T-cell (primary cell): ENCODE data around the gene FALEC. TPM values are rescaled to one million over a fixed set of nuclear protein-coding genes. Genes with fewer than 3 reads are reported as not detected.
A peak's percentile ranks its signal among the peaks of the same experiment; 100 is the strongest.
"Not testable (repeated sequence)": the region's sequence is repeated elsewhere in the genome, so short reads cannot be mapped to it uniquely, and the experiment has no call there.

Experiments
- ATAC-seq, 4 experiments: fragments of 200-7000 bp in 3 of 4; fragments of 150-1000 bp in 1 of 4; cut with Tn5 transposase; replicated peaks in 1 of 4; 1 replicate in 3 of 4; 2 replicates in 1 of 4; pipeline ENCODE4 v1.10.0; 2021; ENCODE audit warnings: moderate library complexity in 3 of 4, mild to moderate bottlenecking in 2 of 4, moderate number of reproducible peaks in 1 of 4
- CTCF ChIA-PET, 2 donors: fragments of 300-600 bp; sonication (Branson Sonifier 250); formaldehyde crosslinking; loops; one replicate each; lab custom pipeline; 2022; ENCODE audit warnings: antibody characterized with exemption in 2 of 2; lab: Charles Lee
- POLR2A ChIA-PET, 2 donors: fragments of 300-600 bp; sonication (Branson Sonifier 250); formaldehyde crosslinking; loops; one replicate each; lab custom pipeline; 2022; ENCODE audit warnings: antibody characterized with exemption in 2 of 2; lab: Charles Lee
- DNase-seq, 35 experiments: peaks; one replicate each; pipeline versions ENCODE4 v3.0.0 to v3.0.0-alpha.2; 2013 to 2023
- H3K27ac ChIP-seq: one replicate; pipeline ENCODE4 v1.5.1; 2013; ENCODE audit warnings: low read length
- H3K27me3 ChIP-seq, 2 experiments: replicated peaks in 1 of 2; 1 replicate in 1 of 2; 2 replicates in 1 of 2; pipeline versions ENCODE4 v1.6.1 to v1.7.0; 2013; ENCODE audit warnings: low read length in 1 of 2, mixed read lengths in 1 of 2; ENCODE audit not compliant: control insufficient read depth in 2 of 2, insufficient read depth in 2 of 2; ENCODE audit errors: extremely low read depth in 1 of 2
- H3K36me3 ChIP-seq, 2 donors: 1 replicate in 1 of 2; 2 replicates in 1 of 2; pipeline versions ENCODE4 v1.6.1 to v1.7.0; 2013; ENCODE audit warnings: low read length in 1 of 2; ENCODE audit not compliant: control insufficient read depth in 2 of 2, insufficient read depth in 1 of 2; ENCODE audit errors: extremely low read depth in 1 of 2
- H3K4me1 ChIP-seq, 2 experiments: 1 replicate in 1 of 2; 2 replicates in 1 of 2; pipeline versions ENCODE4 v1.6.1 to v1.7.0; 2013; ENCODE audit warnings: low read length in 2 of 2, mixed read lengths in 1 of 2; ENCODE audit not compliant: insufficient read depth in 2 of 2, control insufficient read depth in 1 of 2; ENCODE audit errors: extremely low read depth in 1 of 2
- H3K4me3 ChIP-seq, 2 donors: 1 replicate in 1 of 2; 2 replicates in 1 of 2; pipeline versions ENCODE4 v1.5.1 to v1.7.0; 2013; ENCODE audit warnings: mild to moderate bottlenecking in 2 of 2, low read length in 1 of 2, moderate library complexity in 1 of 2; ENCODE audit not compliant: control insufficient read depth in 1 of 2; ENCODE audit errors: extremely low read depth in 1 of 2
- H3K9me3 ChIP-seq: 2 replicates; pipeline ENCODE4 v1.7.0; 2013
- H3K27ac Mint-ChIP-seq, 2 donors: one replicate each; pipeline ENCODE4 v1.8.0; 2020 to 2021; ENCODE audit warnings: mild to moderate bottlenecking in 2 of 2, mixed read lengths in 2 of 2
- H3K27me3 Mint-ChIP-seq, 2 donors: one replicate each; pipeline ENCODE4 v1.8.0; 2021 to 2022; ENCODE audit warnings: mixed read lengths in 2 of 2
- H3K36me3 Mint-ChIP-seq: one replicate; pipeline ENCODE4 v1.8.0; 2021; ENCODE audit warnings: mixed read lengths
- H3K4me1 Mint-ChIP-seq, 3 donors: one replicate each; pipeline ENCODE4 v1.8.0; 2020 to 2022; ENCODE audit warnings: mixed read lengths in 3 of 3, mild to moderate bottlenecking in 1 of 3
- H3K4me3 Mint-ChIP-seq, 3 donors: one replicate each; pipeline ENCODE4 v1.8.0; 2020 to 2022; ENCODE audit warnings: mild to moderate bottlenecking in 3 of 3, mixed read lengths in 3 of 3, moderate library complexity in 3 of 3
- H3K9me3 Mint-ChIP-seq, 3 donors: one replicate each; pipeline ENCODE4 v1.8.0; 2020 to 2022; ENCODE audit warnings: mixed read lengths in 3 of 3
- WGBS: methylation state at CpG from one replicate; pipeline ENCODE4 v1.1.5; 2013; ENCODE audit warnings: missing lambda C conversion rate; ENCODE audit not compliant: insufficient coverage; 5-methylcytosine and 5-hydroxymethylcytosine counted together
- total RNA-seq, 35 experiments: library from RNA in 6 of 35; stranded (reverse) in 6 of 35; fragments of 120-200 nt in 1 of 35; gene quantifications; one replicate each; pipeline versions ENCODE4 v1.2.1 to v1.2.4 and lab custom pipeline; 2013 to 2026

Gene FALEC
- total RNA-seq, 5 donors from 2014 or later (not counting 1 experiment from before 2014, with no cell fraction given), result 0.49 to 0.85 (median 0.73) TPM; not detected in 2

GRCh38 chr1:150578272-150579109 is 62.9 kb downstream of the FALEC start:
- Histone ChIP-seq H3K4me3 (peak overlapping the region; percentile 77 to 100), H3K4me1 (peaks cover 22 to 32% of the 10 kb centered on the region in 2 experiments), H3K27ac (peak overlapping the region; percentile 82), H3K36me3 (peaks cover 4 to 51% of the 10 kb centered on the region in 2 donors), H3K27me3 (no peaks in the 10 kb centered on the region), H3K9me3 (no peaks in the 10 kb centered on the region)
- peak overlapping the region; percentile 96 to 98 for H3K27ac Mint-ChIP-seq
- peak overlapping the region; percentile 95 to 100 (median 99) for H3K4me3 Mint-ChIP-seq
- DNase-seq (peak in 4 of 35 experiments; percentile 35 to 62 (median 42)), ATAC-seq (peak in 1 of 4 experiments; percentile 2)
- H3K36me3 Mint-ChIP-seq, result peaks cover 56% of the 10 kb centered on the region
- H3K27me3 Mint-ChIP-seq, result no peaks in the 10 kb centered on the region
- no peaks in the 10 kb centered on the region for H3K9me3 Mint-ChIP-seq
- POLR2A ChIA-PET, result interaction anchor here (0.6 to 11.0 kb wide), 20 partner anchors 8 to 692 kb away, joined by 3 to 255 read pairs (median 4); partner anchors contain the start of genes CERS2 (in 1 of the 2) and ENSA (in 1 of the 2)
- CTCF ChIA-PET, result interaction anchor here (1.3 to 12.6 kb wide), 4 partner anchors 16 to 118 kb away, joined by 3 to 170 read pairs (median 4); partner anchors contain the start of gene ENSA (in 1 of the 2)
- peaks cover 37 to 46% (median 40%) of the 10 kb centered on the region in 3 donors for H3K4me1 Mint-ChIP-seq
- under 1% methylated on average over 39 of the region's 50 CpGs for WGBS

- DNase-seq (peak; percentile 66 to 92 (median 81)), ATAC-seq (peak; percentile 81 to 86 (median 84))
- POLR2A ChIA-PET, result interaction anchor here (0.5 to 11.0 kb wide), 25 partner anchors 9 to 568 kb away, joined by 3 to 255 read pairs (median 5); partner anchors contain the start of genes CERS2 (in 1 of the 2), CTSS (in 1 of the 2), ENSA (in 1 of the 2) and GOLPH3L (in 1 of the 2)
- WGBS, result under 1% methylated on average over 89 of the region's 94 CpGs
- CTCF ChIA-PET, result interaction anchor here (0.6 to 12.6 kb wide), 9 partner anchors 10 to 491 kb away, joined by 3 to 170 read pairs (median 6); partner anchors contain the start of genes ENSA (in 1 of the 2) and GABPB2 (in 1 of the 2)
- peaks cover 31 to 41% (median 34%) of the 10 kb centered on the region in 3 donors for H3K4me1 Mint-ChIP-seq
- Histone ChIP-seq H3K9me3 (no peaks in the 10 kb centered on the region), H3K4me1 (peaks cover 18 to 24% of the 10 kb centered on the region in 2 experiments), H3K27ac (peak within 1 kb of the TSS; percentile 99), H3K4me3 (peak within 1 kb of the TSS; percentile 77 to 100), H3K36me3 (peaks cover 4 to 45% of the 10 kb centered on the region in 2 donors), H3K27me3 (no peaks in the 10 kb centered on the region)
- H3K27me3 Mint-ChIP-seq, result no peaks in the 10 kb centered on the region
- H3K4me3 Mint-ChIP-seq, result peak within 1 kb of the TSS; percentile 95 to 100 (median 99)
- H3K36me3 Mint-ChIP-seq, result peaks cover 50% of the 10 kb centered on the region
- H3K27ac Mint-ChIP-seq, result peak within 1 kb of the TSS; percentile 98
- no peaks in the 10 kb centered on the region for H3K9me3 Mint-ChIP-seq
Observed at GRCh38 chr1:150579110-150579944, 63.8 kb downstream of the FALEC start, which contains the start of gene MCL1. Gene MCL1, minus strand, starts transcription at chr1:150579610. Its CDS starts 80 bp downstream, at chr1:150579530.

GRCh38 chr1:150579945-150580642 is 64.5 kb downstream of the FALEC start:
- peak overlapping the region; percentile 54 to 77 for H3K4me3 ChIP-seq
- Mint-ChIP-seq H3K27me3 (no peaks in the 10 kb centered on the region), H3K4me3 (peak overlapping the region; percentile 75 to 99 (median 95)), H3K9me3 (no peaks in the 10 kb centered on the region), H3K36me3 (peaks cover 42% of the 10 kb centered on the region), H3K4me1 (peaks cover 23 to 33% (median 26%) of the 10 kb centered on the region in 3 donors), H3K27ac (peak overlapping the region; percentile 92 to 98)
- peak; percentile 2 to 7 (median 4) for ATAC-seq
- H3K4me1 ChIP-seq, result peaks cover 12 to 18% of the 10 kb centered on the region in 2 experiments
- no peaks in the 10 kb centered on the region for H3K27me3 ChIP-seq
- CTCF ChIA-PET, result interaction anchor here (0.5 to 12.6 kb wide), 9 partner anchors 9 to 491 kb away, joined by 3 to 170 read pairs (median 6); partner anchors contain the start of genes ENSA (in 1 of the 2) and GABPB2 (in 1 of the 2)
- peaks cover 4 to 37% of the 10 kb centered on the region in 2 donors for H3K36me3 ChIP-seq
- DNase-seq, result no peak
- POLR2A ChIA-PET, result interaction anchor here (0.6 to 11.0 kb wide), 18 partner anchors 9 to 567 kb away, joined by 3 to 255 read pairs (median 6); partner anchors contain the start of genes CTSS (in 1 of the 2), ENSA (in 1 of the 2) and GOLPH3L (in 1 of the 2)
- no peaks in the 10 kb centered on the region for H3K9me3 ChIP-seq
- WGBS, result 92% methylated on average over 4 of the region's 15 CpGs
- H3K27ac ChIP-seq, result peak overlapping the region; percentile 99

- not testable (repeated sequence) for H3K27ac ChIP-seq
- CTCF ChIA-PET, result interaction anchor here (2.0 to 12.6 kb wide), 3 partner anchors 18 to 40 kb away, joined by 21 to 170 read pairs (median 31); no protein-coding TSS in a partner anchor
- WGBS, result no CpG with 5 or more reads among the region's 3 CpGs
Observed at GRCh38 chr1:150580966-150581365, 65.4 kb downstream of the FALEC start.

GRCh38 chr1:150581437-150581836 is 65.9 kb downstream of the FALEC start:
- H3K27ac ChIP-seq, H3K9me3 ChIP-seq, DNase-seq, H3K27me3 ChIP-seq, H3K4me3 Mint-ChIP-seq, H3K4me3 ChIP-seq, H3K9me3 Mint-ChIP-seq, ATAC-seq, H3K27me3 Mint-ChIP-seq: not testable (repeated sequence)
- peaks cover 32% of the 10 kb centered on the region for H3K36me3 Mint-ChIP-seq
- Histone ChIP-seq H3K36me3 (peaks cover 4 to 24% of the 10 kb centered on the region in 2 donors), H3K4me1 (peaks cover 4 to 14% of the 10 kb centered on the region in 2 experiments)
- peak overlapping the region in 1 of 2 donors; percentile 98 for H3K27ac Mint-ChIP-seq
- ChIA-PET CTCF (interaction anchor here (2.7 to 12.6 kb wide), 2 partner anchors 19 to 21 kb away, joined by 21 to 170 read pairs; no protein-coding TSS in a partner anchor), POLR2A (interaction anchor here (0.6 to 1.1 kb wide), 7 partner anchors 8 to 340 kb away, joined by 3 to 7 read pairs (median 3); no protein-coding TSS in a partner anchor)
- H3K4me1 Mint-ChIP-seq, result peaks cover 17 to 20% (median 19%) of the 10 kb centered on the region in 3 donors
- WGBS, result 100% methylated on average over 1 of the region's 7 CpGs

More at GRCh38 chr1:150580966-150581365, 65.4 kb downstream of the FALEC start:
- H3K27me3 ChIP-seq, H3K4me3 ChIP-seq, H3K9me3 Mint-ChIP-seq, H3K27me3 Mint-ChIP-seq, ATAC-seq, DNase-seq, H3K9me3 ChIP-seq: not testable (repeated sequence)
- POLR2A ChIA-PET, result interaction anchor here (0.6 to 8.5 kb wide), 9 partner anchors 9 to 341 kb away, joined by 3 to 115 read pairs (median 4); no protein-coding TSS in a partner anchor
- Histone ChIP-seq H3K4me1 (peaks cover 7 to 14% of the 10 kb centered on the region in 2 experiments), H3K36me3 (peaks cover 4 to 28% of the 10 kb centered on the region in 2 donors)
- Mint-ChIP-seq H3K4me3 (peak overlapping the region; percentile 8 to 99 (median 95)), H3K4me1 (peaks cover 18 to 24% (median 20%) of the 10 kb centered on the region in 3 donors), H3K27ac (peak overlapping the region; percentile 92 to 98), H3K36me3 (peaks cover 36% of the 10 kb centered on the region)
